Rectal smooth muscle tissue (tissue), 1 donor: Measurements from ENCODE around the gene TAF1C.

Source experiments
- H3K27ac ChIP-seq: one replicate; pipeline ENCODE4 v1.7.0; 2013; ENCODE audit warnings: low read depth, low read length, inconsistent platforms
- H3K27me3 ChIP-seq: one replicate; pipeline ENCODE4 v1.7.0; 2013; ENCODE audit warnings: low read length; ENCODE audit not compliant: control insufficient read depth, insufficient read depth
- H3K36me3 ChIP-seq: one replicate; pipeline ENCODE4 v1.7.0; 2013; ENCODE audit warnings: low read length; ENCODE audit not compliant: control insufficient read depth, insufficient read depth
- H3K4me1 ChIP-seq: one replicate; pipeline ENCODE4 v1.7.0; 2013; ENCODE audit warnings: low read length; ENCODE audit not compliant: control insufficient read depth, insufficient read depth
- H3K4me3 ChIP-seq: one replicate; pipeline ENCODE4 v1.7.0; 2013; ENCODE audit warnings: low read length
- H3K9ac ChIP-seq: one replicate; pipeline ENCODE4 v1.7.0; 2013; ENCODE audit warnings: low read length

Gene TAF1C

GRCh38 chr16:84178892-84179611, 7.8 kb downstream of the TAF1C start:
- no peak overlapping the region for H3K4me3 ChIP-seq
- H3K27me3 ChIP-seq, result no peaks in the 10 kb centered on the region
- H3K27ac ChIP-seq, result no peak overlapping the region
- H3K9ac ChIP-seq, result no peak overlapping the region
- H3K36me3 ChIP-seq, result peaks cover 17% of the 10 kb centered on the region
- peaks cover 14% of the 10 kb centered on the region for H3K4me1 ChIP-seq

- Histone ChIP-seq H3K4me3 (no peak overlapping the region), H3K36me3 (peaks cover 10% of the 10 kb centered on the region), H3K27me3 (no peaks in the 10 kb centered on the region), H3K4me1 (peaks cover 14% of the 10 kb centered on the region), H3K27ac (peak overlapping the region; percentile 48), H3K9ac (no peak overlapping the region)
Measured at GRCh38 chr16:84178146-84178765, 8.6 kb downstream of the TAF1C start.

GRCh38 chr16:84177741-84178073, 9.2 kb downstream of the TAF1C start:
- Histone ChIP-seq H3K4me3 (no peak overlapping the region), H3K27me3 (no peaks in the 10 kb centered on the region), H3K9ac (no peak overlapping the region), H3K36me3 (peaks cover 4% of the 10 kb centered on the region), H3K27ac (peak overlapping the region; percentile 48), H3K4me1 (peaks cover 14% of the 10 kb centered on the region)

GRCh38 chr16:84176192-84177053, 10.4 kb downstream of the TAF1C start:
- Histone ChIP-seq H3K27me3 (no peaks in the 10 kb centered on the region), H3K9ac (peak overlapping the region; percentile 21), H3K27ac (peak overlapping the region; percentile 52), H3K4me1 (peaks cover 14% of the 10 kb centered on the region), H3K4me3 (no peak overlapping the region), H3K36me3 (no peaks in the 10 kb centered on the region)

GRCh38 chr16:84175350-84176081, 11.3 kb downstream of the TAF1C start:
- no peak overlapping the region for H3K27ac ChIP-seq
- no peak overlapping the region for H3K9ac ChIP-seq
- no peaks in the 10 kb centered on the region for H3K36me3 ChIP-seq
- H3K4me1 ChIP-seq, result peaks cover 14% of the 10 kb centered on the region
- H3K27me3 ChIP-seq, result no peaks in the 10 kb centered on the region
- H3K4me3 ChIP-seq, result no peak overlapping the region

- Histone ChIP-seq H3K4me3 (no peak overlapping the region), H3K27ac (no peak overlapping the region), H3K36me3 (no peaks in the 10 kb centered on the region), H3K9ac (no peak overlapping the region), H3K4me1 (peaks cover 14% of the 10 kb centered on the region), H3K27me3 (no peaks in the 10 kb centered on the region)
Measured at GRCh38 chr16:84174396-84174795, 12.5 kb downstream of the TAF1C start.

- no peaks in the 10 kb centered on the region for H3K27me3 ChIP-seq
- H3K4me1 ChIP-seq, result no peaks in the 10 kb centered on the region
- no peak overlapping the region for H3K27ac ChIP-seq
- H3K9ac ChIP-seq, result no peak overlapping the region
- H3K4me3 ChIP-seq, result no peak overlapping the region
- H3K36me3 ChIP-seq, result no peaks in the 10 kb centered on the region
Measured at GRCh38 chr16:84169765-84170310, 17.0 kb downstream of the TAF1C start.

GRCh38 chr16:84166796-84167695, 19.8 kb downstream of the TAF1C start:
- no peaks in the 10 kb centered on the region for H3K4me1 ChIP-seq
- H3K9ac ChIP-seq, result no peak overlapping the region
- H3K36me3 ChIP-seq, result no peaks in the 10 kb centered on the region
- no peak overlapping the region for H3K27ac ChIP-seq
- no peak overlapping the region for H3K4me3 ChIP-seq
- no peaks in the 10 kb centered on the region for H3K27me3 ChIP-seq

GRCh38 chr16:84165746-84166145, 21.1 kb downstream of the TAF1C start:
- no peak overlapping the region for H3K4me3 ChIP-seq
- no peak overlapping the region for H3K9ac ChIP-seq
- no peak overlapping the region for H3K27ac ChIP-seq
- H3K36me3 ChIP-seq, result no peaks in the 10 kb centered on the region
- H3K4me1 ChIP-seq, result no peaks in the 10 kb centered on the region
- no peaks in the 10 kb centered on the region for H3K27me3 ChIP-seq

- H3K36me3 ChIP-seq, result no peaks in the 10 kb centered on the region
- H3K27ac ChIP-seq, result no peak overlapping the region
- H3K9ac ChIP-seq, result no peak overlapping the region
- no peaks in the 10 kb centered on the region for H3K4me1 ChIP-seq
- H3K4me3 ChIP-seq, result no peak overlapping the region
- H3K27me3 ChIP-seq, result peaks cover 5% of the 10 kb centered on the region
Measured at GRCh38 chr16:84161801-84162200, 25.1 kb downstream of the TAF1C start.

- H3K4me1 ChIP-seq, result no peaks in the 10 kb centered on the region
Measured at GRCh38 chr16:84161037-84161436, 25.8 kb downstream of the TAF1C start.

More at GRCh38 chr16:84161037-84161436, 25.8 kb downstream of the TAF1C start:
- Histone ChIP-seq H3K4me3 (no peak overlapping the region), H3K36me3 (no peaks in the 10 kb centered on the region), H3K27ac (no peak overlapping the region), H3K9ac (no peak overlapping the region), H3K27me3 (peaks cover 5% of the 10 kb centered on the region)
